ENCODE data around the gene HS6ST3.
"Not testable (repeated sequence)": the region's sequence is repeated elsewhere in the genome, so short reads cannot be mapped to it uniquely, and the experiment has no call there.

HS6ST3 gene

GRCh38 chr13:96460609-96461008 lies 370.7 kb downstream of the HS6ST3 start:
- no peak for DNase-seq

GRCh38 chr13:96473526-96474180 lies 383.7 kb downstream of the HS6ST3 start:
- no peak for DNase-seq

GRCh38 chr13:96474181-96474557 lies 384.3 kb downstream of the HS6ST3 start:
- no peak for DNase-seq

GRCh38 chr13:96475103-96475502 lies 385.2 kb downstream of the HS6ST3 start:
- no peak for DNase-seq

- no peak for DNase-seq
These were observed 391.6 kb downstream of the HS6ST3 start for GRCh38 chr13:96481482-96481881.

DNA sequence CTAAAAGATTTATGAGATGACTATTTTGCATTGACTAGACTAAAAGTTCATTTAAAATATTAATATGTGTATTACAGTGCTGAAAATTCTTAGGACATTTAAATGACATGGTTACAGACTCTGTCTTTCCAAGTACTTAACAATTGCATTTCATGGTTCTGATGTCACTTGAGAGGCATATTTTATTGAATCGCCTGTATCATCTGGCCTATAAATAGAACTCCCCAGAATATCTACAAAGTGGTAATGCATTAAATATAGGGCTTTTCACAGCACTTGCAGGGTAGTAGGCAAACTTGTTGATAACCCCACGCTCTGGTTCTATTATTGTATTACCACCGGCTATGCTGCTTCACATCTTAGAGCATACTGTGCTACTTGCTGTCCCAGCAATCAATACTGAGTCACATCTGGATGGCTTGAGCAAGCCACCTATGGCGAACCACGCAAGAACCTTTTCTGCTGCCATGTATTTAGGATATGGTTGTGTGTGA lies 400.6 kb downstream of the HS6ST3 start:
- no peak for DNase-seq

DNA sequence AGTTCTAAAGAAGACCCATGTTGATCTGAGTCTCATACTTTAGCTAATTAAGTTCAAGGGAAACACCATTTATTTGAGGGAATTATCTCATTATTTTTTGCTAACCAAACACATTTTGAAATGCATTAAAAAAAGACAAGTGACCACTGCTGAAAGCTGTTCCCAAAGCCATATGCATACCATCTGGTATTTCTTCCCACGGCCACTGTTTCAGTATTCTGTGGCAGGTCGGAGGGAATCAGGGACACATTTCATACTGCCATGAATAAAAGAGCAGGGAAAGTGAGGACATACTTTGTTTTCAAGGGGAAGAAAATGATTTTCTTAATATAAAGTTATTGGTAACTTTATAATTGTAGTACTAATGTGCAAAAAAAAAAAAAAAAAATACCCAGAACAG lies 401.2 kb downstream of the HS6ST3 start:
- DNase-seq = no peak

- no peak for DNase-seq
These were observed 402.9 kb downstream of the HS6ST3 start for GRCh38 chr13:96492766-96493165.

DNA sequence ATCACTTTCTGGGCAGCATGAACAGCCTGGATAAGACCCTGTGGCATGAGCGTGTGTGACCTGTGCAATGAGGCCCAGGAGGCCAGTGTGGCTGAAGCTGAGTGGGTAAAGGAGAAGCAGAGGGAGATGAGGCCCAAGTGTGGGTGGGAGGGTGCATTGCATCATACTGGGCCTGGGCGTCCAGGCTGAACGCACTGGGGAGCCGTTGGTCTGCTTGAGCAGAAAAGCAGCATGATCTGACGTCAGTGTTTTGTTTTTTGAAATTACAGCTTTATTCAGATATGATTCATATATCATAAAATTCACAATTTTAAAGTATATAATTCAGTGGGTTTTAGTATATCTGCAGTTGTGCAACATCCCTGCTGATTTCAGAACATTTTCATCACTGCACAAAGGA lies 409.7 kb downstream of the HS6ST3 start:
- DNase-seq = no peak

DNA sequence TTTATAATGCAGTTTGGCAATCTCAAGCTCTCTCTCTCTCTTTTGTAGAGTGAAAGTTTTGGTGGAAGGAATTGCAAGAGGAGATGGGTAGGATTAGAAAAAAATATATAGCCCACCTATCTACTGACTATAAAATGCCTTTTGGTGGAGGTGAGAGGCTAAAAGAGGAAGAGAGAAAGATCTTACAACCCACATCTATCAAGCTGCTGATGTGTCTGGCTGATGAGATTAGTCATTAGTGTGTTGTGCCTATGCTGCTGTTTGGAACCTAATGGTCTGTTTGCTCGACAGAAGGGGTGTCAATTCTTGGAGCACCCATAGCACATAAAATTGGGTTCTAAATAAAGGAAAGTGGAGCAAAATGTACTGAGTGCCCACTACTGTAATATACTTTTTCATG lies 411.0 kb downstream of the HS6ST3 start:
- DNase-seq = no peak

DNA sequence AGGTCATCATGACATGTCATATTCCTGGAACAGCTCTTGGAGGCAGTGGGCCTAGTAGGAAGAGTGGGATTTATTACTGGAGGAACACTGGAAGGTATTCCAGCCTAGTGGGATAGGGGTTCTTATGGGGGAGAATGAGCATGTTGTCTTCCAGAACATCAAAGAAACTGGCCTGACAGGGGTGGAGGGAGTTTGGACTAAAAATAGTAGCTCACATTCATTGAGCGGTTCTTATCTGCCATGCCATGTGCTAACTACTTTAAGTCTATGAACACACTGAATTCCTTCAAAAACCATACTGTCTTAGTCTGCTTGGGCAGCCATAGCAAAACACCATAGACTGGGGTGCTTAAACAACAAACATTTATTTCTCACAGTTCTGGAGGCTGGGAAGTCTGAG lies 413.6 kb downstream of the HS6ST3 start:
- no peak for DNase-seq

DNA sequence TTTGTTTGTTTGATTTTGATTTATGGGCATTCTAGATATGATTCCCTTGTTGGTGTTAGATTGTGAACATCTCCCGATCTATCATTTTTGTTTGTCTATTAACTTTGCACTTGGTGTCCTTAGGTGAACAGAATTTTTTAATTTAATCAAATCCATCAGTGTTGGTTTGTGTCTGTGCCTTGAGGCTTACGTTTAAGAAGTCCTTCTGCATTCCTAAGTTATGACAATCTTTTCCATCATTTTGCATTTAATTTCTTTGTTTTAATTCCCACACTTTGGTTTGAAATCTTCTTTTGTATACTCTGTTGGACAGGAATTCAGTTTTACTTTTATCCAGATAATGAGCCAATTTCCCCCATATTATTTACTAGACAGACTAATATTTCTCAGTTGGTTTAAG lies 421.7 kb downstream of the HS6ST3 start:
- DNase-seq = no peak

- DNase-seq = no peak
These were observed 429.5 kb downstream of the HS6ST3 start for GRCh38 chr13:96519380-96519779.

- DNase-seq = not testable (repeated sequence)
These were observed 434.6 kb downstream of the HS6ST3 start for GRCh38 chr13:96524398-96525020.

DNA sequence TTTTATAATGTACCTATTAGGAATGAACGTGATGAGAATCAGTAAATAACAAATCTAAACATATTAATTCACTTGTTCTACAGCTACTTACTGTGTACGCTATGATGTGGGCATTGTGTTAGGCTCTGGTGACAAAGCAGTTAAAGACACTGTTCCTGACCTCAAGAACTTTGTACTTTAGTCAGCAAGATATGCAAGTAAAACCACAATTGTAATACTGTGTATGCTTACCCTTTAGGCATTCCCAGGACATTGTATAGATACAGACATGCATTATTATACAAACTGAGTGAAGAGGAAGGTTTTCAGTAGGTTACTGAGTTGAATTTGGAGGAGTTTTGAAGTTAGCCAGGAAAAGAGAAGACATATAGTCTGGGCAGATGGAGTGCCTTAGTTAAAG lies 435.8 kb downstream of the HS6ST3 start:
- DNase-seq = no peak

DNA sequence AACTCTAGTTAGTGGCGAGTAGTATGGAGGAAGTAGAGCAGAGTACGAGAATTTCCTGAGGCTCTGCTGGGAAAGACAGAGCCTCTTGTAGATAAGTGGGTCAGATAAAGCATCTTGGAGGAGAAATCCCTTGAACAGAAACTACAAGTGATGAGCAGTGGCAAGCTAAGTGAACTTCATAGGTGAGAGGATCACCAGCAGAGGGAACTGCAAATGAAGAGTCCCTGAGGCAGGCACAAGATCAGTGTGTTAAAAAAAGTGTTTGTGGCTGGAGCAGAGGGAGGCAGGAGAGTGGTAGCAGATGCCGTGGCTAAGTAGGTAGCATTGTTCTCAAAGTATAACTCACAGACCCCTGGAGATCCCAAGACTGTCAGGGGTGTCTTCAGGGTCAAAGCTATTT lies 437.6 kb downstream of the HS6ST3 start:
- DNase-seq = no peak

- no peak for DNase-seq
These were observed 442.9 kb downstream of the HS6ST3 start for GRCh38 chr13:96532804-96533203.

- DNase-seq = no peak
These were observed 443.5 kb downstream of the HS6ST3 start for GRCh38 chr13:96533408-96533807.

DNA sequence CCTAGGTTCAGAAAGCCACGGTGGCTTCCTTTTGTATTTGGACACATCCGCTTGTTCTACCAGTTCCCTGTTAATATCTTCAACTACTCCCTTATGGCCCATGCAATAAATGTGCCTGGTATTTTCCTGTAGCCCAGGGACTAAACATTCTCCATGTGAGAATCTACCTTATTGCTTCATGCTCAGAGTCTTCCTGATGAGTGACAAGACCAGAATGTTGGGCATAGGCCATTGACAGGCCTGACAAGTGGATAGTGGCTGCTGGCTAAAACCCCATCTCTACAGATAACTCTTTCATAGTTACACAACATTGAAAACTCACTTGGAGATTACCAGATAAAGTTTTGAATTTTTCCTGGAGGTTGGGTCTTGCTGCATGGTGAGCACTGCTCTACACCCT lies 449.9 kb downstream of the HS6ST3 start:
- no peak for DNase-seq

- no peak for DNase-seq
These were observed 450.8 kb downstream of the HS6ST3 start for GRCh38 chr13:96540670-96541069.

- no peak for DNase-seq
These were observed 453.1 kb downstream of the HS6ST3 start for GRCh38 chr13:96542986-96543385.

DNA sequence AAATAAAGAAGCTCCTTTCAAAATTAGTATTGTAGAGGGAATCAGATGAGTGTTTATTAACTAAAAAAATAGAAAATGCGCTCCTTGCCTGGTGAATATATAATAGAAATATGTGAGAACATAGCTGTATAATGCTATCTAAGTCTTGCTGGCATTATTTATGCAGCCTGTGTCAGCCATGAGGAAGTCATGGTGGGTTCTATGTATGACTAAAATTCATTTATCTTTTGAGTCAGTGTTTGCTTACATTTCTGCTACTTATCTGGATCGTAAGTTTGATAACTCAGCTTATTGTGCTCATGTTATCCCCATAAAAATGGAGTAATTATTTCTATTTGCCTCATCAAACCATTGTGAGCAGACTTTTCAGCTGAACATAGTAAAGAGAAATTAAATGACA lies 455.1 kb downstream of the HS6ST3 start:
- no peak for DNase-seq

- no peak for DNase-seq
These were observed 456.6 kb downstream of the HS6ST3 start for GRCh38 chr13:96546463-96546862.

DNA sequence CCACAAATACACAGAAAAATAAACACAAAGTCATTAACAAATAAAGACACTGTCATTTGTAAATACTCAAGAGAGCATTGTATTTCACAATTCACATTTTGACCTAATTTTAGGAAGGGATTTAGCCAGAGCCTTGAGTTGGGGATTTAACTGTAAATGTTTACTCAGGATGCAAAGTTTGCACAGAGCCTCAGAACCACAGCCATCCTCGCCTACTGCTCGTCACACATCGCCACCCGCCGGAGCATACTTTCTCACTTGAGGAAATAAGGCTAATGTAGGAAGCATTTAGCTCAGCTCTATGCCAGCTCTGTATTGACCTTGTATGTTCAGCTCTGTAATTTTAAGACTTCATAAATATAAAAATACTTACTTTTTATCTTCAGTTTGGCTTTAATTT lies 461.6 kb downstream of the HS6ST3 start:
- no peak for DNase-seq

DNA sequence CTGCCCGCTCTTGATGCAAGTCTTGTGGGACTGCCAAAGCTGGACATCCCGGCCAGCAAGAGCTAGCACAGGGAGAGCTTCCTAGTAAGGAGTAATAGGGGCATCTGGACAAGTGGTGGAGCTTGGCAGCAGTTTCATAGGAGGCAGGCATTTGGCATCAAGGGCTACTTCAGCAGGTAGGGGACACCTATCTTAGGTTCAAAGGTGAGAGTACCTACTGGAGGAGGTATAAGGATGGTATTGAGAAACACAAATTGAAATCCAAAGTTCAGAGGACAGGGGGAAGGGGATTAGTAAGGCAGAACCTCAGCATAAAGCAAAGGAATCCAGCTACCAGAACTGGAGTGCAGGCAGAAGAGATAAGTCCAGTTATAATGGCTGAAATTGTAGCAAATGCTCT lies 462.7 kb downstream of the HS6ST3 start:
- no peak for DNase-seq
